PC-9 (cell line): ENCODE measurements around the gene CCDC144A.
"Not testable (repeated sequence)": the region's sequence is repeated elsewhere in the genome, so short reads cannot be mapped to it uniquely, and the experiment has no call there.

Experiments
- CTCF ChIP-seq: fragments of 200-600 bp; sonication (generic); conservative IDR thresholded peaks from 2 replicates; pipeline ENCODE4 v1.6.1; 2017; ENCODE audit warnings: mixed run types, antibody characterized with exemption, mild to moderate bottlenecking, moderate library complexity
- EZH2 ChIP-seq: fragments of 200-600 bp; sonication (generic); IDR thresholded peaks from 2 replicates; pipeline ENCODE4 v1.8.0; 2017; ENCODE audit warnings: antibody characterized with exemption, low read depth

- TF ChIP-seq CTCF, EZH2: not testable (repeated sequence)
Observed at GRCh38 chr17:16817940-16818339, 127.9 kb downstream of the CCDC144A start.
